ENCODE data around the gene WDR1. TPM values are rescaled to one million over a fixed set of nuclear protein-coding genes. Genes with fewer than 3 reads are reported as not detected.

WDR1 gene
- total RNA-seq, 1 donor from 2014 or later = 216 TPM

DNA sequence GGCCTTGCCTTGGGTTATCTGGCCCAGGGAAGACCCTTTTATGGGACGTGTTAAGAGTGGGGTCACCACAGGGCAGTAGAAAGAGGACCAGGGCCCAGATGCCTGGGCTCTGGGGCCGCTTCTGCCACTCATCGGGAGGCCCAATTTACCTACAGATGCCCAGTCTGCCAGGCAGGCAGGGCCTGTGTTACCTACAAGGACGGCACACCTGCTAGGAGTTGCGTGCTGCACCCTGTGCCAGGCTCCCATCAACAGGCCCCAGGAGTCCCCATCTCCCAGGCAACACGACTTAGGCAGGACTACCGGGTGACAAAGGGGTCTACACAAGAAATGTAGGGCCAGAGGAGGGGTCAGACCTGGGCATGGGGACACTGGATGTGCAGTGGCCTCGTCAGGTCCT, 34.6 kb downstream of the WDR1 start:
- no peak for TF ChIP-seq CTCF (IDR thresholded peaks at IDR 0.05)
- intact Hi-C loops (cut with DNase I) = loop anchor here (5.0 kb wide), 1 partner anchor 35 kb away; the partner anchor contains the start of gene WDR1
- H3K36me3 ChIP-seq = peaks cover 100% of the 10 kb centered on the region in 2 donors
- no peak overlapping the region for H3K4me3 ChIP-seq
- H3K27ac ChIP-seq = no peak overlapping the region
- H3K9me3 ChIP-seq = no peaks in the 10 kb centered on the region
- H3K4me1 ChIP-seq = peaks cover 0 to 13% of the 10 kb centered on the region in 2 donors
- no peaks in the 10 kb centered on the region for H3K27me3 ChIP-seq
- no peak for DNase-seq (ENCODE audit: low spot score in 2 of 2)

GRCh38 chr4:10081218-10081606, 35.4 kb downstream of the WDR1 start:
- H3K36me3 ChIP-seq = peaks cover 100% of the 10 kb centered on the region in 2 donors
- H3K4me1 ChIP-seq = peaks cover 0 to 12% of the 10 kb centered on the region in 2 donors
- no peak for DNase-seq (ENCODE audit: low spot score in 2 of 2)
- H3K4me3 ChIP-seq = no peak overlapping the region
- H3K27ac ChIP-seq = no peak overlapping the region
- no peak for TF ChIP-seq CTCF (IDR thresholded peaks at IDR 0.05)
- no peaks in the 10 kb centered on the region for H3K27me3 ChIP-seq
- intact Hi-C loops (cut with DNase I) = loop anchor here (5.0 kb wide), 1 partner anchor 36 kb away; the partner anchor contains the start of gene WDR1
- no peaks in the 10 kb centered on the region for H3K9me3 ChIP-seq

GRCh38 chr4:10080589-10081217, 35.9 kb downstream of the WDR1 start:
- intact Hi-C loops (cut with DNase I) = loop anchor here (5.0 kb wide), 1 partner anchor 37 kb away; the partner anchor contains the start of gene WDR1
- Histone ChIP-seq H3K27ac (no peak overlapping the region), H3K9me3 (no peaks in the 10 kb centered on the region), H3K4me3 (no peak overlapping the region), H3K27me3 (no peaks in the 10 kb centered on the region), H3K36me3 (peaks cover 100% of the 10 kb centered on the region in 2 donors), H3K4me1 (peaks cover 0 to 7% of the 10 kb centered on the region in 2 donors)
- no peak for TF ChIP-seq CTCF (IDR thresholded peaks at IDR 0.05)
- peak in 1 of 2 donors; percentile 62 for DNase-seq (ENCODE audit: low spot score in 2 of 2)

DNA sequence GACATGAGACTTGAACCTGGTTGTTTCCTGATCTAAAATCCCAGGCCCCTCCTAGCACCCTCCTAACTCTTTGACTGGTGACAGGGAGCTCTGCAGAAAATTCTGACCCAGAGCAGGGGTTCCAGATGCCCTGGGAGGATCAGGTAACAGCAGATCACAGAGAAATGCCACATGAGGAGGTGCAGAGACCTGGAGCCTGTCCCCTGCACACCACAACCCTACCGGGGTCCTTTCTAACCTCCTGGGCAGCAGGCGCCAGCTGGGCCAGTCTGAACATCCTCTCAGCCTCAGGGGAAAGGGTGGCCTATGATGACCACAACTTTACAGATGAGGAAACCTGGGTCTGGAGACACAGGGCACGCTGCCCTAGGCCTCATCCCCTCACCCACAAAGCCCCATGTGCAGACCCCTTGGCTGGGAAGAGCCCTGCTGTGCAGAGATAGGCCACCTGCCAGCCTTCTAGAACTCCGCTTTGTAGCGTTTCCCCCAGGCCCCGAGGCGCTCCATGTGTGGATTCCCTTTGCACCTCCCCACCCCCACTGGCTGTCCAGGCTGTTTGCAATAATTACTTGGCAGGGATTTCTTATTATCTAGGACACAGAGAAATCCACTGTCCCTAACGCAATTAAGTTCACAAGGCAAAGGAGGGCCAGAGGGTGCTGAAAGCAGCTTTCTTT, 36.5 kb downstream of the WDR1 start:
- Histone ChIP-seq H3K27ac (peak overlapping the region in 1 of 2 donors; percentile 29), H3K36me3 (peaks cover 100% of the 10 kb centered on the region in 2 donors)
- TF ChIP-seq CTCF (IDR thresholded peaks at IDR 0.05) = no peak

GRCh38 chr4:10079256-10079655, 37.3 kb downstream of the WDR1 start:
- intact Hi-C loops (cut with DNase I) = no loop called here
- H3K4me1 ChIP-seq = no peaks in the 10 kb centered on the region
- H3K27me3 ChIP-seq = no peaks in the 10 kb centered on the region
- peak in 1 of 2 donors; percentile 54 for DNase-seq (ENCODE audit: low spot score in 2 of 2)
- H3K9me3 ChIP-seq = no peaks in the 10 kb centered on the region
- H3K36me3 ChIP-seq = peaks cover 99 to 100% of the 10 kb centered on the region in 2 donors
- no peak overlapping the region for H3K4me3 ChIP-seq
- peak overlapping the region in 1 of 2 donors; percentile 29 for H3K27ac ChIP-seq
- no peak for TF ChIP-seq CTCF (IDR thresholded peaks at IDR 0.05)

More for the DNA sequence above, 36.5 kb downstream of the WDR1 start:
- no peaks in the 10 kb centered on the region for H3K27me3 ChIP-seq
- DNase-seq (ENCODE audit: low spot score in 2 of 2) = peak in 1 of 2 donors; percentile 58
- H3K4me1 ChIP-seq = peaks cover 0 to under 1% of the 10 kb centered on the region in 2 donors
- intact Hi-C loops (cut with DNase I) = loop anchor here (5.0 kb wide), 1 partner anchor 37 kb away; the partner anchor contains the start of gene WDR1
- no peaks in the 10 kb centered on the region for H3K9me3 ChIP-seq
- no peak overlapping the region for H3K4me3 ChIP-seq

All from ascending aorta (tissue), 2 donors.